ENCODE results near the gene STX7. TPM values are rescaled to one million over a fixed set of nuclear protein-coding genes. Genes with fewer than 3 reads are reported as not detected.

The STX7 gene
- total RNA-seq, 3 donors from 2014 or later: 28.5 to 67.4 (median 37.8) TPM

GRCh38 chr6:132515386-132515785 is 2.5 kb upstream of the STX7 start:
- Histone ChIP-seq H3K27me3 (no peaks in the 10 kb centered on the region), H3K4me3 (no peak overlapping the region), H3K27ac (no peak overlapping the region), H3K4me1 (no peaks in the 10 kb centered on the region), H3K36me3 (no peaks in the 10 kb centered on the region), H3K9me3 (no peaks in the 10 kb centered on the region)
- intact Hi-C loops (cut with DNase I; ENCODE audit: low total_unique reads): no loop called here
- DNase-seq (ENCODE audit: low spot score in 2 of 2): no peak
- TF ChIP-seq POLR2AphosphoS5 (IDR thresholded peaks at IDR 0.05) (no peak), POLR2A (IDR thresholded peaks at IDR 0.05) (no peak), CTCF (IDR thresholded peaks at IDR 0.05) (no peak)

DNA sequence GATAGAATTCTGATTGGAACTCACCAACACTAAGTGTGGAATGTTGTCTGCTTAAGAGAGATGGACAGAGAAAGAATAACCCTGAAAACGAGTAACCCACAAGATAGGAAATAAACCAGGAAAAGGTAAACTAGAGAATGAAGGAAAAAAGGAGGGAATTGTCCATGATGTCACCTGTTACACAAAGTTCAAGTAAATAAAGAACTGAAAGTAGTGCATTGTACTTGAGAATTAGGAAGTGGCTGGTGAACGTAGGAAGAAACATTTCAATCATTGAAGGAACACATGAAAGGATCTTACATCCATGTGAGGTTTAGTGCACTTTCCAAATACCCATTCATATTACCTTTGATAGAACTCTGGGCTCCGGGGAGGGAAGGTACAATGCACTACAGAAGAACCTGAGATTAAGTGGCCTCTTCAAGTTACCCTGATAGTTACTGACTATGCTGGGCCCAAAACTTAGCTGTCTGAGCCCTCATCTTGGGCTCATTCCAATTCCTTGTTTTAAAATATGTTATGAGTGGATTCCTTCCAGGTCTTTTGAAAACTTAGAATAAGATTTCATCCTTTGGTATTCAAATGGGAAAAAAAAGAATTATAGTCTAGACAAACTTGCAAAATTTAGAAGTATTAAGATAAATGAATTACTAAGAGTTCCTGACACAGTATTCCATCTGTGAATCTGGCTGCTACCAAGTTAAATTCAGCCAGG is 1.1 kb upstream of the STX7 start:
- H3K36me3 ChIP-seq: no peaks in the 10 kb centered on the region
- H3K4me1 ChIP-seq: no peaks in the 10 kb centered on the region
- peak overlapping the region in 2 of 3 donors; percentile 91 to 97 for H3K4me3 ChIP-seq
- no peaks in the 10 kb centered on the region for H3K27me3 ChIP-seq
- intact Hi-C loops (cut with DNase I; ENCODE audit: low total_unique reads): no loop called here
- no peak for DNase-seq (ENCODE audit: low spot score in 2 of 2)
- TF ChIP-seq POLR2AphosphoS5 (IDR thresholded peaks at IDR 0.05) (no peak), POLR2A (IDR thresholded peaks at IDR 0.05) (no peak), CTCF (IDR thresholded peaks at IDR 0.05) (no peak)
- peak overlapping the region; percentile 82 to 90 for H3K27ac ChIP-seq
- no peaks in the 10 kb centered on the region for H3K9me3 ChIP-seq

DNA sequence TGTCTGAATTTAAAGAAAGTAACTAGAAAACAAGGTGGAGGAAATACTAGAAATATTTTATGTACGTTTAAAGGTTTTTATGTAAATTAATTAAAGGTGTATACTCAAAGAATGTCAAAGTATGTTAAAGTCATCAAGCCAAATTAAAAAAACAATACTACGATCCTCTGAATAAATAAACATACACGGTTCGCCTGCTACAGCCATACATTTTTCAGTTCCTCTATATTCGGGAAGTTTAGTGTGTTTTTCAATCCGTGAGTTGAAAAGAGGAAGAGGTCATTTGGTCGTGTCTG is 626 bp downstream of the STX7 start:
- Histone ChIP-seq H3K27ac (peak overlapping the region; percentile 82 to 90), H3K36me3 (no peaks in the 10 kb centered on the region), H3K27me3 (no peaks in the 10 kb centered on the region), H3K4me1 (peaks cover 0 to 3% of the 10 kb centered on the region in 2 donors), H3K9me3 (no peaks in the 10 kb centered on the region), H3K4me3 (peak overlapping the region; percentile 91 to 97 (median 93))
- intact Hi-C loops (cut with DNase I; ENCODE audit: low total_unique reads): no loop called here
- DNase-seq (ENCODE audit: low spot score in 2 of 2): no peak
- TF ChIP-seq POLR2AphosphoS5 (IDR thresholded peaks at IDR 0.05) (no peak), POLR2A (IDR thresholded peaks at IDR 0.05) (no peak), CTCF (IDR thresholded peaks at IDR 0.05) (no peak)

DNA sequence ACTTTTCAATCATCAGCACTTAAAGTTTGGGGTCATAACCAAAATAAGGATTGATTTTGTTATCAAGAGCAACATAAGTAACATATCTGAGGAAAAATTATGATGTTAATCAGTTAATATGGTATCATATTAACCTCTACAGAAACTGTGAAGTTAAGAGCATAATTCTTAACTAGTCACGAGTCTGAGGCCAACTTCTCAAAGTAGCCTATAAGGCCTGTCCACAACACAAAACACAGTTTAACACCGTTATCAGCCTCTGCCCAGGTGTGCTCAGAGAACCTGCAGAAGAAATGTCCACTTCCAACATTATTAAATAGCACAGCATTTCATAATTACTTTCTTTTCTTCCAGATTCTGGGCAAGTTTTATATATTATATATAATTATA is 1.1 kb downstream of the STX7 start:
- DNase-seq (ENCODE audit: low spot score in 2 of 2): no peak
- TF ChIP-seq CTCF (IDR thresholded peaks at IDR 0.05) (no peak), POLR2A (IDR thresholded peaks at IDR 0.05) (no peak), POLR2AphosphoS5 (IDR thresholded peaks at IDR 0.05) (no peak)
- H3K4me1 ChIP-seq: peaks cover 0 to 3% of the 10 kb centered on the region in 2 donors
- H3K9me3 ChIP-seq: no peaks in the 10 kb centered on the region
- intact Hi-C loops (cut with DNase I; ENCODE audit: low total_unique reads): no loop called here
- H3K36me3 ChIP-seq: no peaks in the 10 kb centered on the region
- H3K27ac ChIP-seq: peak overlapping the region in 1 of 2 donors; percentile 20
- peak overlapping the region; percentile 91 to 97 (median 93) for H3K4me3 ChIP-seq
- H3K27me3 ChIP-seq: no peaks in the 10 kb centered on the region

DNA sequence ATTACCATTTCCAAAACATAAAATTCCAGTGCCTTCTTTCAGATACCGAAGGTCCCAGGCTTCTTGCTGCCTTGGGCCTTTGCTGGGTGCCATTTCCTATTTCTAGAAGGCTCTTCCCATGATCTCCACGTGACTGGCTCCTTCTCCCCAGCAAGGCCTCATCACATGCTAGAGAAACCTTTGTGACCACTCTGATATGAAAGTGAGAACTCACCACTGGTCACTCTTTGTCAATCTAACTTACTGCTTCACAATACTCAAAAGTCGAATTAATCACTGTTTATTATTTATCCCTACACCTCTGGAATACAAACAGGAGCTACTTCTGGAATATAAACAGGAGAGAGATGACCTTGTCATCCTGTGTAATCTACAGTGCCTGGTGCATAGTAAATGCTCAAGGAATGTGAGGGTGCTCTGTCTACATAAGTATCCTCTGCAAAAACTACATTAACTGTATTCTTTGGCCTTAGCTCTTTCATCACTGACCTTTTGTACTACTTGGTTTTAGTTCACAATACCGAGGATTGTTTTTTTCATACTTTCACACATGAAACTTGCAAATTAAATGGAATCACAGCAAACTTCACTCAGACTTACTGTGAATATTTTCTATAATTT is 1.6 kb downstream of the STX7 start:
- peak overlapping the region in 1 of 2 donors; percentile 20 for H3K27ac ChIP-seq
- H3K9me3 ChIP-seq: no peaks in the 10 kb centered on the region
- H3K27me3 ChIP-seq: no peaks in the 10 kb centered on the region
- no peak for DNase-seq (ENCODE audit: low spot score in 2 of 2)
- intact Hi-C loops (cut with DNase I; ENCODE audit: low total_unique reads): no loop called here
- no peaks in the 10 kb centered on the region for H3K36me3 ChIP-seq
- H3K4me3 ChIP-seq: peak overlapping the region; percentile 91 to 97 (median 93)
- peaks cover 0 to 3% of the 10 kb centered on the region in 2 donors for H3K4me1 ChIP-seq
- TF ChIP-seq POLR2AphosphoS5 (IDR thresholded peaks at IDR 0.05) (no peak), POLR2A (IDR thresholded peaks at IDR 0.05) (no peak), CTCF (IDR thresholded peaks at IDR 0.05) (no peak)

Data from breast epithelium (tissue), 4 donors.